Testis (tissue), 2 donors: ENCODE data around the gene ZNF48.

Source experiments
- POLR2A ChIP-seq: fragments of 450-650 bp; IDR thresholded peaks from one replicate; pipeline ENCODE4 v1.6.1; 2017; ENCODE audit warnings: antibody characterized with exemption, mild to moderate bottlenecking, moderate library complexity
- TF ChIP-seq, protein P1 (sequence below), 3 experiments: fragments of 450-650 bp in 2 of 3; fragments of 200-600 bp in 1 of 3; sonication (generic) in 1 of 3; IDR thresholded peaks; one replicate each; pipeline ENCODE4 v1.5.1; 2016 to 2019; ENCODE audit warnings: antibody characterized with exemption in 3 of 3, mild to moderate bottlenecking in 2 of 3, moderate library complexity in 1 of 3

DNA sequence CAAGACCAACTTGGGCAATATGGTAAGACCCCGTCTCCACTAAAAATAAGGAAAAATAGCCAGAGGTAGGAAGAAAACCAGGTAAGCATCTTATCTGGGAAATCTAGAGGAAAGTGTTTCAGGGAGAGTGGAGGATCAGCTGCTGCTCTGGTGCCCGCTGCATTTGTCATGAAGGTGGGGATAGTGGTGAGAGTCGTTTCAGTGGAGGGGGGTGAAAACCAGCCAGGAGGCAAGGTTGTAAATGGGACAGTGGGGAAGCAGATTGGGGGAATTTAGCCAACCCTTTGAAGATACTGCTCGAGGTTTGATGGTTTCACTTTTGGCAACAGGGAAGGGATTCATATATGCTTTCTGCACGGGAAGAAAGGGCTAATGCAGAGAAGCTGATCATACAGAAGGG, 25.8 kb downstream of the ZNF48 start:
- TF ChIP-seq, protein P1, sequence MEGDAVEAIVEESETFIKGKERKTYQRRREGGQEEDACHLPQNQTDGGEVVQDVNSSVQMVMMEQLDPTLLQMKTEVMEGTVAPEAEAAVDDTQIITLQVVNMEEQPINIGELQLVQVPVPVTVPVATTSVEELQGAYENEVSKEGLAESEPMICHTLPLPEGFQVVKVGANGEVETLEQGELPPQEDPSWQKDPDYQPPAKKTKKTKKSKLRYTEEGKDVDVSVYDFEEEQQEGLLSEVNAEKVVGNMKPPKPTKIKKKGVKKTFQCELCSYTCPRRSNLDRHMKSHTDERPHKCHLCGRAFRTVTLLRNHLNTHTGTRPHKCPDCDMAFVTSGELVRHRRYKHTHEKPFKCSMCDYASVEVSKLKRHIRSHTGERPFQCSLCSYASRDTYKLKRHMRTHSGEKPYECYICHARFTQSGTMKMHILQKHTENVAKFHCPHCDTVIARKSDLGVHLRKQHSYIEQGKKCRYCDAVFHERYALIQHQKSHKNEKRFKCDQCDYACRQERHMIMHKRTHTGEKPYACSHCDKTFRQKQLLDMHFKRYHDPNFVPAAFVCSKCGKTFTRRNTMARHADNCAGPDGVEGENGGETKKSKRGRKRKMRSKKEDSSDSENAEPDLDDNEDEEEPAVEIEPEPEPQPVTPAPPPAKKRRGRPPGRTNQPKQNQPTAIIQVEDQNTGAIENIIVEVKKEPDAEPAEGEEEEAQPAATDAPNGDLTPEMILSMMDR (IDR thresholded peaks at IDR 0.05): no peak
- no peak for TF ChIP-seq POLR2A
